ENCODE results near the gene HEPHL1. TPM values are rescaled to one million over a fixed set of nuclear protein-coding genes. Genes with fewer than 3 reads are reported as not detected.

The HEPHL1 gene
- total RNA-seq, 4 donors from 2014 or later, result not detected

DNA sequence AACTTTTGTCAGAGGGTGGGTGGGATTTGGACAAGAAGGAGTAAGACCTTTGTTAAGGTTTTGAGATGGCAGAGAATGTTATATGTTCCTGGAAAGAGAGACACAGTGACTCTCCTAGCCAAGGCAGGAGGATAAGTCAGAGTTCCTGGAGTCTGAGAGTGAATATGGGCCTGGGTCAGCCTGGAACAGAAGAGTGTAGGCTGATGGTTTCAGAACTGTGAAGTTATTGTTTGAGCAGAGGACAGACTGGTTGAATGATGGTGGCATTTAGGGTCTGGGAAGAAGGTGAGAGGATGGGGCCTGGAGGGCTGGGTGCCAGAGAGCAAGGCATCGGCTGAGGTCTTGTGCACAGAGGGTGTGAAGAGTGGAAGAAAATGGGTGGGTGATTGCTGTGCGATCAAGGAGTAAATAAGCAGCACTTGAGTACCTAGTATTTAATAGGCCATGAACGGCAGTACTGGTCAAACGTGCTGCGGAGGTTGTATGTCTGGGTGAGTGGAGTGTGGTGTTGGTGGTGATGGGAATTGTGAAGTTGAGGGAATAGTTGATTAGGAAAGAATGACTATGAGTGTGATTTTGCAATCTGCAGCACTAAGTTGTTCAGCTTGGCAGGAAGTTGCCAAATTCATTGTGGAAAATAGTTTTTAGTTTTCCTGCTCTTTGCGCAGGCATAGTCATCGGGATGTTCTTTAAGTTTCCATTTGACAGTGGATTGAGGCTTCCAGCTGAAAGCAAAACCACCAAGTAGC, 109.3 kb downstream of the HEPHL1 start:
- no peaks in the 10 kb centered on the region for H3K36me3 ChIP-seq
- H3K9me3 ChIP-seq, result no peaks in the 10 kb centered on the region
- peak overlapping the region in 1 of 2 donors; percentile 68 for H3K4me3 ChIP-seq
- peak overlapping the region; percentile 92 to 95 for H3K27ac ChIP-seq
- H3K4me1 ChIP-seq, result peaks cover 2 to 8% of the 10 kb centered on the region in 2 donors
- H3K27me3 ChIP-seq, result no peaks in the 10 kb centered on the region
- peak; percentile 31 to 59 for DNase-seq
- no peak for TF ChIP-seq POLR2A (IDR thresholded peaks at IDR 0.05)
- TF ChIP-seq, protein P1, sequence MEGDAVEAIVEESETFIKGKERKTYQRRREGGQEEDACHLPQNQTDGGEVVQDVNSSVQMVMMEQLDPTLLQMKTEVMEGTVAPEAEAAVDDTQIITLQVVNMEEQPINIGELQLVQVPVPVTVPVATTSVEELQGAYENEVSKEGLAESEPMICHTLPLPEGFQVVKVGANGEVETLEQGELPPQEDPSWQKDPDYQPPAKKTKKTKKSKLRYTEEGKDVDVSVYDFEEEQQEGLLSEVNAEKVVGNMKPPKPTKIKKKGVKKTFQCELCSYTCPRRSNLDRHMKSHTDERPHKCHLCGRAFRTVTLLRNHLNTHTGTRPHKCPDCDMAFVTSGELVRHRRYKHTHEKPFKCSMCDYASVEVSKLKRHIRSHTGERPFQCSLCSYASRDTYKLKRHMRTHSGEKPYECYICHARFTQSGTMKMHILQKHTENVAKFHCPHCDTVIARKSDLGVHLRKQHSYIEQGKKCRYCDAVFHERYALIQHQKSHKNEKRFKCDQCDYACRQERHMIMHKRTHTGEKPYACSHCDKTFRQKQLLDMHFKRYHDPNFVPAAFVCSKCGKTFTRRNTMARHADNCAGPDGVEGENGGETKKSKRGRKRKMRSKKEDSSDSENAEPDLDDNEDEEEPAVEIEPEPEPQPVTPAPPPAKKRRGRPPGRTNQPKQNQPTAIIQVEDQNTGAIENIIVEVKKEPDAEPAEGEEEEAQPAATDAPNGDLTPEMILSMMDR (IDR thresholded peaks at IDR 0.05), result no peak
- intact Hi-C loops (cut with DNase I; ENCODE audit: low total_unique reads), result no loop called here

- DNase-seq, result no peak
- Histone ChIP-seq H3K27ac (peak overlapping the region; percentile 92 to 95), H3K9me3 (no peaks in the 10 kb centered on the region), H3K36me3 (no peaks in the 10 kb centered on the region), H3K4me3 (no peak overlapping the region), H3K4me1 (peaks cover 5 to 8% of the 10 kb centered on the region in 2 donors), H3K27me3 (no peaks in the 10 kb centered on the region)
- intact Hi-C loops (cut with DNase I; ENCODE audit: low total_unique reads), result no loop called here
- TF ChIP-seq, protein P1 (IDR thresholded peaks at IDR 0.05), result no peak
- TF ChIP-seq POLR2A (IDR thresholded peaks at IDR 0.05), result no peak
These were observed 110.0 kb downstream of the HEPHL1 start for GRCh38 chr11:94131047-94131717.

- peak; percentile 56 to 58 for DNase-seq
- H3K27me3 ChIP-seq, result no peaks in the 10 kb centered on the region
- intact Hi-C loops (cut with DNase I; ENCODE audit: low total_unique reads), result no loop called here
These were observed 110.6 kb downstream of the HEPHL1 start for GRCh38 chr11:94131718-94132115.

GRCh38 chr11:94132152-94132558, 111.0 kb downstream of the HEPHL1 start:
- Histone ChIP-seq H3K36me3 (no peaks in the 10 kb centered on the region), H3K27me3 (no peaks in the 10 kb centered on the region), H3K9me3 (no peaks in the 10 kb centered on the region), H3K4me1 (peaks cover 5 to 8% of the 10 kb centered on the region in 2 donors), H3K27ac (peak overlapping the region; percentile 92 to 95), H3K4me3 (no peak overlapping the region)
- TF ChIP-seq POLR2A (IDR thresholded peaks at IDR 0.05), result no peak
- intact Hi-C loops (cut with DNase I; ENCODE audit: low total_unique reads), result no loop called here
- peak; percentile 34 for DNase-seq

More at GRCh38 chr11:94131718-94132115, 110.6 kb downstream of the HEPHL1 start:
- H3K4me1 ChIP-seq, result peaks cover 5 to 8% of the 10 kb centered on the region in 2 donors
- H3K27ac ChIP-seq, result peak overlapping the region; percentile 92 to 95
- no peaks in the 10 kb centered on the region for H3K9me3 ChIP-seq
- no peaks in the 10 kb centered on the region for H3K36me3 ChIP-seq
- TF ChIP-seq, protein P1 (IDR thresholded peaks at IDR 0.05), result no peak
- no peak for TF ChIP-seq POLR2A (IDR thresholded peaks at IDR 0.05)
- H3K4me3 ChIP-seq, result no peak overlapping the region

DNA sequence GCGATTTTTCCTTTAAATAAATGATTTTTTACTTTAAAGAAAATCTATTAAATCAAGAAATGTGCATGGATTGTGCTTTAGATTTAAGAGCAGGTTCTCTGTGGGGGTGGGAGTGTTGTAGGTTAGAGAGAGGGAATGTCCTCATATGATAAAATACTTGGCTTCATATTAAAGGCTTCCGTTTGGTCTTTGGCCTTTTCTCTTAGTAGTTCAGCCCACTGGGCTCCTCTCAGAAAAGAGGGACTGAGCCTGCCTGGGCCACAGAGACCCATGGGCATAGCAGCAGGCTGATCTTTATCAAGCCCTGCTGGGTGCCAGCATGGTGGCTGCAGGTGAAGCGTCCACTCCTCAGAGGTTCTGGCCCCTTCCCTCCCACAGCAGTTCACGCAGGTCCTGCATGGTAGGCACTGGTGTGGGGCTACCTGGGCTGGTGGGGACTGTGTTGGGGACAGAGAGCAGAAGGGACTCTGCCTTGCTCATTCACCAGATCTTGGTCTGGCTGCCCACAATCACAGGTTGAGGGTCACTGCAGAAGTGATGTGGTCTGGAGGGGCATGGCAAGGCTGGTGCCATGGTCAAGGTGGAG, 111.8 kb downstream of the HEPHL1 start:
- no peaks in the 10 kb centered on the region for H3K9me3 ChIP-seq
- intact Hi-C loops (cut with DNase I; ENCODE audit: low total_unique reads), result no loop called here
- peaks cover 5 to 8% of the 10 kb centered on the region in 2 donors for H3K4me1 ChIP-seq
- peak overlapping the region in 1 of 2 donors; percentile 95 for H3K27ac ChIP-seq
- no peak for TF ChIP-seq POLR2A (IDR thresholded peaks at IDR 0.05)
- TF ChIP-seq, protein P1 (IDR thresholded peaks at IDR 0.05), result no peak
- no peaks in the 10 kb centered on the region for H3K27me3 ChIP-seq
- no peak overlapping the region for H3K4me3 ChIP-seq
- DNase-seq, result no peak
- no peaks in the 10 kb centered on the region for H3K36me3 ChIP-seq
